HG03097 (cell line): ENCODE data around the gene VWC2.

Experiments
- ATAC-seq: cut with Tn5 transposase; IDR thresholded peaks from one replicate; pipeline ENCODE4 v1.9.1; 2021; ENCODE audit not compliant: unreplicated experiment, low FRiP score

The VWC2 gene

GRCh38 chr7:49781996-49782395 lies 8.6 kb downstream of the VWC2 start:
- no peak for ATAC-seq

GRCh38 chr7:49783446-49783845 lies 10.0 kb downstream of the VWC2 start:
- no peak for ATAC-seq

DNA sequence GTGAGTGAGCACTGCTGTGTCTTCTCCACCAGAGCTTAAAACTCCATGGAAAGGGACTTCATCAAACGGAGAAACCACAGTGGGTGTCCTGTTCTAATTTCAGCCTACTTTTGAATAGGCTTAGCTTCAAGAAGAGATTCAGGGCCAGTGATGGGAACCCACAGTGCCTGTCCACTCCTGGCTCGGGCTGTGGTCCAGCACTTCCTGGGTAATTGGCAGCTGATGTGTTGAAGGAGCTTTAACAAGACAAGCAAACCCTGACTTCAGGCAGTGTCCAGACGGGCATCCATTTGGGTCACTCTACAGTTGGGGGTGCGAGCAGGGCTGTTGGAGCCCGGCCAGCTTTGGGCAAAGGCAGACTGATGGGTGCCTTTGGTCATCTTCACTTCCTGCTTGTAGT lies 14.5 kb downstream of the VWC2 start:
- no peak for ATAC-seq

DNA sequence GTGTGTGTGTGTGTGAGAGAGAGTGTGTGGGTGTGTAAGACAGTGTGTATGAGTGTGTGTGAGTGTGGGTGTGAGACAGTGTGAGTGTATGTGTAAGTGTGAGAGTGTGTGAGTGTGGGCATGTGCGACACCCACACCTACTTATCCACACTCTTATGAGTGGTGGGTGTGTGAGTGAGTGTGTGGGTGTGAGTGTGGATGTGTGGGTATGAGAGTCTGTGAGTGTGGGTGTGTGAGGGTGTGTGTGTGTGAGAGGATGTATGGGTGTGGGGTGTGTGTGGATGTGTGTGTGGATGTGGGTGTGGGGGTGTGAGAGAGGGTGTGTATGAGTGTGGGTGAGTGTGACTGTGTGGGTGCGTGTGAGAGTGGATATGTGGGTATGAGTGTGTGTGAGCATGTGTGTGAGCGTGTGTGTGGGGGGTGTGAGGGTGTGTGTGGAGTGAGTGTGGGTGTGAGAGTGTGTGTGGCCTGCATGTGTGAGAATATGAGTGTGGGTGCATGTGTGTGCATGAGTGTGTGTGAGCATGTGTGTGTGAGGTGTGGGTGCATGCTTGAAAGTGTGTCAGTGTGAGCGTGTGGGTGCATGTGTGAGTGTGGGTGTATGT lies 15.1 kb downstream of the VWC2 start:
- no peak for ATAC-seq

- no peak for ATAC-seq
Observed at GRCh38 chr7:49789736-49790135, 16.3 kb downstream of the VWC2 start.

DNA sequence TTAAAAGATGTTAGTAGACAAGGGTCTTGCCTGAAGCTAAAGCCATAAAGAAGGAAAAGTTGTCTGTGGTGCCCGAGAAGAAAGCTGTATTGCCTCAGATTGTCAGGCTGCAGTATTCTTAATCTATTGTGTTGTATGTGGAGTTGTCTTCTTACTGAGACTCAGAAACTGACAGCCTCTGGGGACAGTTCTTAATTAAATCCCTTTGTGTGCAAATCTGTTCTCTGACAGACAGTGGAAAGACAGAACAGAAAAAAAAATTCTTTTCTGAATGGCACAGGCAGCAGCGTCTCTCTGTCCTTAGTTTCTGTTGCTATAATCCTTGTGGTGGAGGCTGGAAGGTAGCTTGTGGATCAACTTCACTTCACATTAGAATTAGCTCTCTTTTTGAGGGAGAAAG lies 16.8 kb downstream of the VWC2 start:
- ATAC-seq: no peak

DNA sequence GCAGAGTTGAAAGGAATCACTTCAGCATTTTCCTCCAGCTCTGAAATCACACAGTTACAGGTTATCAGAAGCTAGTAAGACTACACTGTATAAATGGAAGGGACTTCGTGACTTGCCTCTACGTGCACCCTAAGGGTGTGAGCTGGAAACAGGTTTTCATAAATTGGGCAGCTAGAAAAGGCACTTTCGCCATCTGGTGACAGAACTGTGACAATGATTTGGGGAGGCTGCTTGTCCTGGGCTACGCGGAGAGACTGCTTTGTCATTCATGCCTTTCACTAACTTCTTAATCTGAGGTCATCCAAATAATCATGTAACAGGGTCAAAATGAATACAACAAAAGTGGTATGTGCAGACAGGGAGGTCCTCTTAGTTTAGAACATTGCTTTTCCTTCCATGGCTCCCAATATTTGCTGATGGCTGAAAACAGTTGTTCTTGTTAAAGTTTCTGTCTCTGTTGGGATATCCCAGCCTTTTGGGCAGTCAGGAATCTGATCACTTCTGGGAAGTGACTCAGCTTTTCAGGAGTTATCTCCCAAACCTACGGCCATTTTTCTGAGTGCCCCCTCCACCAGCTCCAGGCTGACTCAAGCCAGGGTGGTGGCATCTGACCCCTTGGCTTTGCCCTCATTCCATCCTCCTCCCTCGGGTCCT lies 17.8 kb downstream of the VWC2 start:
- no peak for ATAC-seq

DNA sequence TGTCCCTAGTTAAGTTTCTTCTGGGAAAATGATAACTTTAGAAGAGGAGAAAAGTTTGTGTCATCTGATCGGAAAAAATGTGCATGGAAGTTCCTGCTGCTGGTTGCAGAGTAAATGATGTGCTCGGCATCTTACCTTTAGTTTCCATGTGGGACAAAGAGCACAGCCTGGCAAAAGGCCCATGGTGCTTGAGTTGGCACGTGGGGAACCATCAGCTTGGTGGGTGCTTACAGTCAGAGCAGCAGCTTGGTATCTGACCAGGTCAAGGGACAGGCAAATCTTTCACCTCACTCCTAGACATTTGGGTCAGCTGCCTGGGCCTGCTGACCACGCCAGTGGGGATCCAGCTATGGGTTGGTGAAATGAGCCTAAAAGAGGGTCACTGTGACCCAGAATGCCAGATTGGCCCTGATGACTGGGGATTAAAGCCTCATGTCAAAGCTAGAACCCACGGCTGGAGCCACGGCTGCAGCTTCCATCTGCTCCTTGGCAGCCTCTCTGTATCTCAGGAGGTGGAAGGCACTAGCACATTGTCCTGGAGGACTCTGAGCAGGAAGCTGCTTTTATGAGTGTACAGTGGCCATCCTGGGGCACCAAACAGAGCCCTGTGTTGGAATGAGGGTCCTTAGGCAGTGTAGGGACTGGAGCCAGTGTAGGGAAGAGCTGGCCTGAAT lies 24.7 kb downstream of the VWC2 start:
- no peak for ATAC-seq

DNA sequence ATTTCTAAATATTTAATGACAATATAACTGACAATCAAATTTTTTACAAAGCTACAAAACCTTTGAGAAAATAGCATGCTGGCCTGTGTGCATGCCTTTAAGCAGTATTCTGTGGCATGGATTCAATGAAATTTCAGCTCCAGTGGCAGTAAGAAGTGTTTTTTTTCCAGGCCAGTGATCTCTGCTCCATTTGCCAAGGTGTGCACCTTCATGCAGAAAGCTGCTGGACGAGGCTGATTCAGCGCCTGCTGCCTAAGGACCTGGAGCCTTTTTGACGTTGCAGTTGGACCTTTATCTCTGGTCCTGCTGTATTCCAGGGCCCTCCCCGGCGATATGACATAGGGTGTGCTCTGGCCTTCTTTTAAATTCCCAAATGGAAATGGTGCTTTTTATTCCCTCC lies 26.6 kb downstream of the VWC2 start:
- no peak for ATAC-seq

DNA sequence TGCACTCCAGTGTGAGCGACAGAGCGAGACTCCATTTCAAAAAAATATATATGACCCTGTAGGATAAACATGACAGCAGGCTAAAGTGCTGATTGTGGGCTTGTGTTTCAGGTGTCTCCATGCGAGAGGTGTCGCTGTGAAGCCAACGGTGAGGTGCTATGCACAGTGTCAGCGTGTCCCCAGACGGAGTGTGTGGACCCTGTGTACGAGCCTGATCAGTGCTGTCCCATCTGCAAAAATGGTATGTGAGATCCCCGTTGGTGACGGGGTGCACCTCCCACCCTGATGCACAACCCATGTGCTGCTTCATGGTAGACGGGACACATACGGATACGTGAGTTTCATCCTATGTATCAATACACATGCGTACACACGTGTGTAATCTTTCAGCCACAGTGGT lies 29.2 kb downstream of the VWC2 start:
- no peak for ATAC-seq

DNA sequence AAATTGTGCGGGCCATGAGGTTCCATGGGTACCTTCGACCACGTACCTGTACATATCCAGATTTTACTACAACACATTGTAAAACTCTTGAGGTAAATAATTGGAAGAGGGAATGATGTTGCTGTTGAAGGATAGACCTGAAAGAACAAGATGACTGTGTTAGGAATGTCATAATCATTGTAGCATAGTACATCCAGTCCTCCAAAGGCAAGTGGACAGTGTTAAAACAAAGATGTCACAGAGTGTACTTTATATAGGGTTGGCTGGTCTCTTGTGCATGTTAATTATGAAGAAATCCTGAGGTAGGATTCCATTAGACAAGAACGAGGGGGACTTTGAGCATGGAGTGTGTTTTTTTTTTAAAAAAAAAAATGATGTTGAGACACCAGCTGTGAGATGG lies 30.4 kb downstream of the VWC2 start:
- ATAC-seq: no peak

DNA sequence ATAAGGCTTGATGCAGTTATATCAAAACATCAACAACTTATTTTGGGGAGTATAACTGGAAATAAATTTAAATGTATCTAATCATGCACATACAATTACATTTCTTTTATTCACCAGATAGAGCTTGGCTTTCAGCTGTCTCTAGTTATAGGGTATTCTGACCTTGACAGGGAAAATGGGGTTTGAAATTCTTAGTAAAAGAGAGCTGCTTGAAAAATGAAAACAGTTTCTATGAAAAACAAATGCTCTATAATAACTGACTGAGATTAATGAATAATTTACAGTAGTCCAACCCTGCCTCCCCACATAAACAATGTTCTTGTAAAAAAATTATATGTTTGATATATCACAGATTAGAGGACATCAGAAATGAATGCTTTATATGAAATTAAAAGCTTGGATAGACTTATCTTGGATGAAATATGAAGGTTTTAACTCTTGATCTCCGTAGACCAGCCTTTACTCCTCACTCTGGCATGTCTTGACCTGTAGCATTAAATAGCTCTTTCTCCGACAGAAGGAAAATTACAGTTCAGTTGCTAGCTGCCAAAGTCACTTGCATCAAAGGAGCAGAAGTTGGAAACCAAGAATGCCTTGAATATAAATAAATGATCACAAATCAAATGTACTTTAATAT lies 32.1 kb downstream of the VWC2 start:
- no peak for ATAC-seq

- no peak for ATAC-seq
Observed at GRCh38 chr7:49812534-49812933, 39.1 kb downstream of the VWC2 start.

GRCh38 chr7:49817279-49817678 lies 43.8 kb downstream of the VWC2 start:
- no peak for ATAC-seq

- no peak for ATAC-seq
Observed at GRCh38 chr7:49821181-49821580, 47.7 kb downstream of the VWC2 start.

DNA sequence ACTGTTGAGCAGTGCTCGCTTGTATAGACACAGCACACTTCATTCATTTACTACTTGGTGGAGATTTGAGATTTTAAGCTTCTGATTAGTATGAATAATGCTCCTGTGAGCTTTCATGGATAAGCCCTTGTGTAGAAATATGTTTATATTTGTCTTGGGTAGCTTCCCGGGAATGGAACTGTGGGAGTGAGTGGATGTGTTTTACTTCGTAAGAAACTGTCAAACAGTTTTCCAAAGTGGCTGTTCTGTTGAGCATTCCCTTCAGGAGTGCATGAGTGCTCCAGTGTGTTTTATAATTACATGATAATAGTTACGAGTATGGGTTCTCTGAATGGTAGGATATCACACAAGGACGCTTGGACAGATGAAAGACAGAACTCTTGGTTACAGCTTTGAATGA lies 49.4 kb downstream of the VWC2 start:
- ATAC-seq: no peak

DNA sequence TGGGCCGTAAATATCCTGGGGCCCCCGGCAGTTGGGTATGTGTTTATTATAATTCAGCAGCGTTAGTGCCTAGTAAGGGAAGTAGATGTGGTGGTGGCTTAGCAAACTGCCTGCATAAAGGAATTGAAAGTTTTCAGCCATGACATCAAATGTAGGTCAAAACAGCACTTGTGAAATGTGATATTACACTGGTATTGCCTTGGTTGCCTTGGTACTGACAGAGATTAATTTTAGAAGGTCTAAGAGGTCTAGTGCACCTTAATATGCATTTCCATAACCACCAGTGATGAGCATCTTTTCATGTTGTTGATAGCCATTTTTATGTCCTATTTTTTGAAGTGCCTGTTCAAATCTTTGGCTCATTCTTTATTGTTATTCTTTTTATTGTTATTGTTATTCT lies 50.1 kb downstream of the VWC2 start:
- no peak for ATAC-seq

- ATAC-seq: no peak
Observed at GRCh38 chr7:49839863-49840645, 66.6 kb downstream of the VWC2 start.

DNA sequence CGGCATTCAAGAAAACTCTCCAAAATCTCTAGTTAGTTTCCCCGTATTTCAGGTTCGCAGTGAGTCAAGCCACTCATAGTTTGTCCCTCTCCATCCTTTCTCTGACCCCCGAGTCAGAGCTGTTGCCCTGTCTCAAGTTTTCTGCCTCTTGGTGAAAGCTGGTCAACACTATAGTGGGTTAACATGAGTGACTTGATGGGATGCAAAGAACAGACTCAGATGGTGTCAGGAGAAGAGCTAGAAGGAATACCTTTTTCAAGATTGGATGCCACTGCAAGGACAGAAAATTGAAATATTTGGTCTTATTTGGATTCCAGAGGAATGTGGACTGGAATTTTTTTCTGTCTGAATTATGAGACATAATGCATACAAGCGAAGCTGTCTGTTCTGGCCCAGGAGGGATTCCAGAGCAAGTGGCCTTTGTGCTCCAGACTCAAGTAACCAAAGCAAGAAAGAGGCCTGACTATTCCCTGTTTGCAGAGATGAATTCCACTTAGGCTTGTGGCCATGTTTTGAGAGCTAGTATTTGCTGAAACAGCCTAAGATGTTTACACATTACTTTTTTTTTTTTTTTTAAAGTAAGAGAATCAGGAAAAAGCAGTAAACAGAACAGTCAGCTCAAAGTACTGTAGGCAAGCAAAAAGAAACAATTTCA lies 67.4 kb downstream of the VWC2 start:
- ATAC-seq: no peak

DNA sequence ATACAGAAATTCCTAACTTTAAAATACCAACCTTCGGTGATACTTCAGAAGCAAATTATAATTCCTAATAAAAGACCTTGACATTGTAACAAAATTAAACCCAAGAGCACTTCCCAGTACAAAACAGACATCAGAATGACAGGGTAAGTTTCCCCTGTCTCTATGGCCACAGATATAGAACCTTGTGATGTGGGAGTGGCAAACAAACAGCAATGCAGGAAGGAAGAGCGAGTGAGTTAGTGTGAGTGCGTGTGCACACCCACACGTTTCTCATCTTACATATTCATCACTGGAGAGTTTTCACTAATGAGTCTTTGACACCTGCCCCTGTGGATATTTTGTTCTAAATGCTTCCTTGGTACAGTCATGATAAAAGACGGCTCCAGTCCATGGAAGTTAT lies 72.2 kb downstream of the VWC2 start:
- ATAC-seq: no peak
